Gastrocnemius medialis (tissue), 4 donors: ENCODE measurements around the gene C17orf58.

Source experiments
- CTCF ChIP-seq, 5 experiments: fragments of 450-650 bp in 3 of 5; fragments of 200-600 bp in 2 of 5; sonication (generic) in 2 of 5; IDR thresholded peaks in 4 of 5; conservative IDR thresholded peaks in 1 of 5; 1 replicate in 4 of 5; 2 replicates in 1 of 5; pipeline ENCODE4 v1.5.1; 2016 to 2019; ENCODE audit warnings: antibody characterized with exemption in 5 of 5, mild to moderate bottlenecking in 3 of 5, moderate library complexity in 3 of 5
- POLR2A ChIP-seq, 2 donors: fragments of 450-650 bp; IDR thresholded peaks; one replicate each; pipeline ENCODE4 v1.6.1; 2017; ENCODE audit warnings: antibody characterized with exemption in 2 of 2, mild to moderate bottlenecking in 2 of 2, moderate library complexity in 2 of 2

- TF ChIP-seq CTCF (IDR thresholded peaks at IDR 0.05 in 4 of 5, conservative IDR thresholded peaks at IDR 0.05 in 1 of 5) (no peak), POLR2A (IDR thresholded peaks at IDR 0.05) (no peak)
Measured at GRCh38 chr17:68004201-68004600, 7.9 kb upstream of the C17orf58 start.
